K562 (cell line): Measurements from ENCODE around the gene DCAF17. TPM values are rescaled to one million over a fixed set of nuclear protein-coding genes. Genes with fewer than 3 reads are reported as not detected.

ENCODE experiments used
- ATAC-seq: fragments of 200-7000 bp; cut with Tn5 transposase; 3 replicates; pipeline ENCODE4 v1.9.1; 2020; ENCODE audit warnings: moderate library complexity
- BruUV-seq: library from RNA; stranded (reverse); fragments of 400-500 nt; replicated peaks from 2 replicates; lab custom pipeline; 2021; lab: Mats Ljungman, UMichigan
- CTCF ChIA-PET: fragments of 300-600 bp; formaldehyde crosslinking; extraction: SDS; loops from one replicate; lab custom pipeline; 2021; ENCODE audit warnings: low intra/inter-chr PET ratio; lab: Yijun Ruan, JAX
- POLR2A ChIA-PET: fragments of 300-600, 350-650 bp; sonication (Branson Sonifier 250); formaldehyde crosslinking; extraction: SDS; loops from one replicate; lab custom pipeline; 2021; ENCODE audit warnings: antibody characterized with exemption, inconsistent platforms; lab: Yijun Ruan, JAX
- DNase-seq, 4 experiments: peaks; one replicate each; pipeline versions ENCODE4 v3.0.0 to v3.0.0-alpha.2; 2011 to 2018; ENCODE audit warnings: low spot score in 3 of 4, mixed read lengths in 3 of 4; ENCODE audit errors: extremely low read depth in 1 of 4
- FAIRE-seq: peaks from 2 replicates; lab custom pipeline; 2011; peaks lifted over from hg19 to GRCh38; lab: Jason Lieb, UNC
- H2AFZ ChIP-seq: 2 replicates; pipeline ENCODE4 v1.6.0; 2011; ENCODE audit warnings: low read depth, low read length, control low read depth, inconsistent platforms
- H3K27ac ChIP-seq: fragments of 200-600 bp; 3 replicates; pipeline ENCODE4 v1.8.0; 2011; ENCODE audit warnings: low read depth, mild to moderate bottlenecking, control low read depth, inconsistent platforms, low read length, moderate library complexity, mixed read lengths; ENCODE audit errors: extremely low read depth
- H3K27me3 ChIP-seq, 2 experiments: fragments of 300-600 bp in 1 of 2; 2 replicates in 1 of 2; 3 replicates in 1 of 2; pipeline versions ENCODE4 v1.6.0 to v1.8.0; 2011; ENCODE audit warnings: inconsistent platforms in 2 of 2, low read length in 2 of 2, mild to moderate bottlenecking in 1 of 2, mixed read lengths in 1 of 2, moderate library complexity in 1 of 2; ENCODE audit not compliant: control insufficient read depth in 2 of 2, insufficient read depth in 2 of 2
- H3K36me3 ChIP-seq: fragments of 300-600 bp; 3 replicates; pipeline ENCODE4 v1.8.0; 2011; ENCODE audit warnings: mild to moderate bottlenecking, low read length, inconsistent platforms; ENCODE audit not compliant: control insufficient read depth, insufficient read depth
- H3K4me1 ChIP-seq, 2 experiments: fragments of 200-600 bp in 1 of 2; replicated peaks in 1 of 2; 2 replicates in 1 of 2; 3 replicates in 1 of 2; pipeline versions ENCODE4 v1.5.1 to v1.8.0; 2011; ENCODE audit warnings: inconsistent platforms in 2 of 2, low read length in 2 of 2, mild to moderate bottlenecking in 1 of 2, mixed read lengths in 1 of 2, moderate library complexity in 1 of 2; ENCODE audit not compliant: control insufficient read depth in 2 of 2, insufficient read depth in 2 of 2
- H3K4me2 ChIP-seq: 2 replicates; pipeline ENCODE4 v1.6.1; 2011; ENCODE audit warnings: low read length, control low read depth, inconsistent platforms, mixed read lengths; ENCODE audit not compliant: insufficient read depth
- H3K4me3 ChIP-seq: fragments of 200-600 bp; sonication (generic), shearing (Covaris generic); 2 replicates; pipeline ENCODE4 v1.5.1; 2016; ENCODE audit warnings: control low read depth, inconsistent platforms
- H3K79me2 ChIP-seq: fragments of 200-600 bp; 3 replicates; pipeline ENCODE4 v1.8.0; 2011; ENCODE audit warnings: low read length, inconsistent platforms; ENCODE audit not compliant: control insufficient read depth, insufficient read depth
- H3K9ac ChIP-seq, 2 experiments: 2 replicates each; pipeline versions ENCODE4 v1.6.0 to v1.6.1; 2011; ENCODE audit warnings: low read depth in 2 of 2, low read length in 2 of 2, control low read depth in 1 of 2, inconsistent platforms in 1 of 2, mild to moderate bottlenecking in 1 of 2, mixed read lengths in 1 of 2; ENCODE audit not compliant: insufficient read depth in 1 of 2
- H3K9me1 ChIP-seq: one replicate; pipeline ENCODE4 v1.6.0; 2011; ENCODE audit warnings: inconsistent platforms, mild to moderate bottlenecking, low read length, moderate library complexity; ENCODE audit not compliant: control insufficient read depth, insufficient read depth
- H3K9me3 ChIP-seq: replicated peaks from 2 replicates; pipeline ENCODE4 v1.5.1; 2011; ENCODE audit warnings: low read depth, low read length, inconsistent platforms; ENCODE audit not compliant: control insufficient read depth, insufficient read depth
- H4K20me1 ChIP-seq: replicated peaks from 2 replicates; pipeline ENCODE4 v1.6.1; 2011; ENCODE audit warnings: low read length, inconsistent platforms, mixed read lengths; ENCODE audit not compliant: control insufficient read depth, insufficient read depth
- CBX1 ChIP-seq: sonication (generic); IDR thresholded peaks from 2 replicates; pipeline ENCODE4 v1.6.1; 2016; ENCODE audit warnings: antibody characterized with exemption, low read depth, mild to moderate bottlenecking
- CEBPG ChIP-seq, 3 experiments: fragments of 200-800 bp in 1 of 3; sonication (Bioruptor generic) in 1 of 3; sonication (generic) in 1 of 3; formaldehyde crosslinking in 1 of 3; IDR thresholded peaks in 2 of 3; conservative IDR thresholded peaks in 1 of 3; 2 replicates each; pipeline versions ENCODE4 v1.6.1 to v1.8.0; 2016 to 2022; ENCODE audit warnings: missing compliant biosample characterization in 2 of 3, missing genetic modification characterization in 2 of 3, mild to moderate bottlenecking in 1 of 3, missing genetic modification reagents in 1 of 3
- ETV6 ChIP-seq, 3 experiments: fragments of 150-350 bp in 1 of 3; sonication (generic) in 1 of 3; formaldehyde crosslinking in 1 of 3; IDR thresholded peaks; 2 replicates each; pipeline versions ENCODE4 v1.6.1 to v1.8.0; 2014 to 2022; ENCODE audit warnings: borderline replicate concordance in 2 of 3, low read depth in 2 of 3, antibody characterized with exemption in 1 of 3, low read length in 1 of 3, mild to moderate bottlenecking in 1 of 3, missing genetic modification reagents in 1 of 3
- HLTF ChIP-seq: fragments of 450-650 bp; IDR thresholded peaks from 2 replicates; pipeline ENCODE4 v1.6.1; 2016
- HOMEZ ChIP-seq: fragments of 250-450 bp; sonication (Bioruptor Pico); IDR thresholded peaks from 2 replicates; pipeline ENCODE4 v1.4.0; 2020; ENCODE audit warnings: mild to moderate bottlenecking, moderate library complexity
- JUND ChIP-seq, 2 experiments: IDR thresholded peaks; 2 replicates in 1 of 2; 3 replicates in 1 of 2; pipeline ENCODE4 v1.6.1; 2011; ENCODE audit warnings: borderline replicate concordance in 2 of 2, low read depth in 2 of 2, low read length in 2 of 2, improper control_type of control experiment in 1 of 2, missing biosample characterization in 1 of 2, missing genetic modification characterization in 1 of 2, missing genetic modification reagents in 1 of 2
- KAT7 ChIP-seq: sonication (generic); formaldehyde crosslinking; IDR thresholded peaks from 2 replicates; pipeline ENCODE4 v1.8.0; 2022; ENCODE audit warnings: missing genetic modification reagents, mild to moderate bottlenecking, borderline replicate concordance
- PHF21A ChIP-seq: fragments of 450-650 bp; IDR thresholded peaks from 2 replicates; pipeline ENCODE4 v1.6.1; 2017; ENCODE audit warnings: low read depth, borderline replicate concordance
- SMARCA5 ChIP-seq: fragments of 450-650 bp; IDR thresholded peaks from 2 replicates; pipeline ENCODE4 v1.6.1; 2016
- SRF ChIP-seq, 2 experiments: fragments of 250-450, 450-650 bp in 1 of 2; sonication (Bioruptor Pico) in 1 of 2; sonication (generic) in 1 of 2; formaldehyde crosslinking; IDR thresholded peaks; 2 replicates each; pipeline versions ENCODE4 v1.5.0 to v1.5.1; 2020 to 2022; ENCODE audit warnings: mild to moderate bottlenecking in 1 of 2, missing genetic modification reagents in 1 of 2
- YY1 ChIP-seq, 3 experiments: IDR thresholded peaks; 2 replicates each; pipeline ENCODE4 v1.6.1; 2011; ENCODE audit warnings: low read length in 2 of 3, mild to moderate bottlenecking in 2 of 3, moderate library complexity in 2 of 3, borderline replicate concordance in 1 of 3, control low read depth in 1 of 3, low read depth in 1 of 3; ENCODE audit not compliant: insufficient read depth in 3 of 3, insufficient replicate concordance in 2 of 3, control insufficient read depth in 1 of 3, insufficient read length in 1 of 3; ENCODE audit errors: extremely low read depth in 1 of 3
- ZBTB33 ChIP-seq: sonication (generic); formaldehyde crosslinking; IDR thresholded peaks from 2 replicates; pipeline ENCODE4 v1.8.1; 2023; ENCODE audit warnings: mild to moderate bottlenecking, missing genetic modification reagents
- ZNF121 ChIP-seq: sonication (generic); formaldehyde crosslinking; conservative IDR thresholded peaks from 2 replicates; pipeline ENCODE4 v1.8.0; 2022; ENCODE audit warnings: missing genetic modification reagents
- ZNF41 ChIP-seq: fragments of 250-450 bp; sonication (Bioruptor Pico); conservative IDR thresholded peaks from 2 replicates; pipeline ENCODE4 v1.4.0; 2020; ENCODE audit warnings: mild to moderate bottlenecking
- WGBS: fragments of 100-300 bp; shearing (Covaris generic); methylation state at CpG from one replicate; pipeline ENCODE4 v1.1.6; 2016; ENCODE audit warnings: low coverage, mixed read lengths; ENCODE audit not compliant: insufficient coverage; ENCODE audit errors: missing lambda C conversion rate; 5-methylcytosine and 5-hydroxymethylcytosine counted together
- in situ Hi-C: fragments of 300-500 bp; cut with MboI; formaldehyde crosslinking; loops from 4 replicates; pipeline ENCODE4 v1.15.0; 2018; ENCODE audit warnings: inconsistent platforms, mixed read lengths
- intact Hi-C: fragments of 100-400 bp; cut with micrococcal nuclease; formaldehyde crosslinking; loops from 2 replicates; pipeline ENCODE4 v1.14.2; 2022
- polyA plus RNA-seq, 8 experiments: library from polyadenylated mRNA; depleted of rRNA in 4 of 8; stranded (reverse) in 5 of 8; unstranded in 3 of 8; fragments of >200 nt; fragmentation: Nextera tagmentation in 2 of 8; fragmentation: Illumina TruSeq in 1 of 8; extraction: Ambion mirVana in 2 of 8; extraction: Trizol in 1 of 8; gene quantifications; 2 replicates each; pipeline versions ENCODE4 v1.2.1 to v1.2.3, GENCODE V29; 2011 to 2014; ENCODE audit warnings: inconsistent platforms in 1 of 8, missing spikeins in 1 of 8
- total RNA-seq, 7 experiments: library from RNA; depleted of rRNA in 6 of 7; stranded (reverse); fragments of >200 nt in 6 of 7; fragmentation: Illumina TruSeq in 2 of 7; extraction: Trizol in 2 of 7; gene quantifications; 2 replicates each; pipeline versions ENCODE4 v1.2.1 to v1.2.3, GENCODE V29; 2011 to 2021; ENCODE audit warnings: low replicate concordance in 1 of 7
- TF ChIP-seq, protein P1 (sequence below): sonication (generic); formaldehyde crosslinking; IDR thresholded peaks from 2 replicates; pipeline ENCODE4 v1.8.0; 2022; ENCODE audit warnings: mild to moderate bottlenecking, missing genetic modification reagents

DCAF17 gene
- total and polyA plus RNA-seq, 9 of the 15 experiments (the other 6 are each of a cell fraction or from before 2014, with no cell fraction given) = 10.0 to 38.5 (median 27.1) TPM

DNA sequence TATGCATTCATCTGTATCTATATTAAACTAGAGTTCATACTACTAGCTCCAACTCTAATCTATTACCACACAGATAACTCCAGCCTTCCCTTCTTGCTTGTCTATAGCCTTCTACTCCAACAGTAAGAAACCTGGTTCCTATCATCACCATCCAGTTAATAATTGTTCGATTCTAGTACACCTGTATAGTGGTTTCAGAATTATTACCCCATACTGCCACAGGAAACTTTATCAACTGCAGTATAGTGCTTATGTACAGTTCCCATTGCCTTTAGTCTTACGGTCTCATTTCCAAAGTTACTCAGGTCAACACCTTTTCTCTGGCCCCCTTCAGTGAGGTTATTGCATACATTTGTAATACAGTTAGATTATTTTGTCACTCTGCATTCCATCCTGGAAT lies 14.7 kb upstream of the DCAF17 start:
- Histone ChIP-seq H3K27me3 (no peaks in the 10 kb centered on the region), H4K20me1 (no peaks in the 10 kb centered on the region), H3K4me1 (peaks cover 0 to 16% of the 10 kb centered on the region in 2 experiments; a peak in 3 of 5 replicates), H3K9me3 (peaks cover 13% of the 10 kb centered on the region), H3K27ac (no peak overlapping the region), H3K36me3 (no peaks in the 10 kb centered on the region; the same call in 2 of the 3 replicates), H3K4me3 (no peak overlapping the region), H3K4me2 (no peak overlapping the region), H3K9ac (no peak overlapping the region), H2AFZ (no peak overlapping the region), H3K9me1 (no peaks in the 10 kb centered on the region), H3K79me2 (peaks cover 36% of the 10 kb centered on the region)
- FAIRE-seq (no peak), ATAC-seq (no peak), DNase-seq (no peak)
- CTCF ChIA-PET = no interaction called here
- WGBS = 82% methylated on average over 2 of the region's 2 CpGs
- no TSS peak for BruUV-seq
- in situ Hi-C loops = loop anchor here (5.0 kb wide), 1 partner anchor 447 kb away; no protein-coding TSS in a partner anchor
- POLR2A ChIA-PET = interaction anchor here (0.6 to 1.3 kb wide), 4 partner anchors 13 to 569 kb away, joined by 3 to 5 read pairs (median 4); partner anchors contain the start of genes DCAF17 and METTL8
- intact Hi-C loops = loop anchor here (5.0 to 10.0 kb wide), 2 partner anchors 167 to 335 kb away; no protein-coding TSS in a partner anchor
- TF ChIP-seq ETV6 (IDR thresholded peaks at IDR 0.05; ENCODE audit: borderline replicate concordance in 1 of 2, low read depth in 2 of 2, low read length in 1 of 2) = no peak
- TF ChIP-seq ETV6 (CRISPR knock-in tag; IDR thresholded peaks at IDR 0.05; ENCODE audit: borderline replicate concordance) = no peak
- TF ChIP-seq CBX1 = no peak
- no peak for TF ChIP-seq SRF (CRISPR knock-in tag; IDR thresholded peaks at IDR 0.05)
- no peak for TF ChIP-seq ZBTB33
- no peak for TF ChIP-seq ZNF41 (CRISPR knock-in tag)
- TF ChIP-seq JUND (IDR thresholded peaks at IDR 0.05; ENCODE audit: borderline replicate concordance, low read depth, low read length) = no peak
- no peak for TF ChIP-seq JUND (tag; IDR thresholded peaks at IDR 0.05; ENCODE audit: borderline replicate concordance, low read depth, low read length)
- TF ChIP-seq, protein P1, sequence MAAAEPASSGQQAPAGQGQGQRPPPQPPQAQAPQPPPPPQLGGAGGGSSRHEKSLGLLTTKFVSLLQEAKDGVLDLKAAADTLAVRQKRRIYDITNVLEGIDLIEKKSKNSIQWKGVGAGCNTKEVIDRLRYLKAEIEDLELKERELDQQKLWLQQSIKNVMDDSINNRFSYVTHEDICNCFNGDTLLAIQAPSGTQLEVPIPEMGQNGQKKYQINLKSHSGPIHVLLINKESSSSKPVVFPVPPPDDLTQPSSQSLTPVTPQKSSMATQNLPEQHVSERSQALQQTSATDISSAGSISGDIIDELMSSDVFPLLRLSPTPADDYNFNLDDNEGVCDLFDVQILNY (CRISPR knock-in tag) = no peak
- no peak for TF ChIP-seq CEBPG (CRISPR knock-in tag; IDR thresholded peaks at IDR 0.05)
- TF ChIP-seq CEBPG (tag; conservative IDR thresholded peaks at IDR 0.05 in 1 of 2, IDR thresholded peaks at IDR 0.05 in 1 of 2) = no peak
- TF ChIP-seq ZNF121 (CRISPR knock-in tag) = no peak
- no peak for TF ChIP-seq KAT7
- TF ChIP-seq HOMEZ (CRISPR knock-in tag) = no peak
- no peak for TF ChIP-seq PHF21A
- TF ChIP-seq YY1 (IDR thresholded peaks at IDR 0.05; ENCODE audit: borderline replicate concordance in 1 of 3, control insufficient read depth in 1 of 3, extremely low read depth in 1 of 3, insufficient read depth in 3 of 3, insufficient read length in 1 of 3, insufficient replicate concordance in 2 of 3, low read depth in 1 of 3, low read length in 2 of 3) = no peak
- no peak for TF ChIP-seq HLTF
- TF ChIP-seq SMARCA5 = no peak
